GM19193 (cell line): Measurements from ENCODE around the gene RIOK2.

ENCODE experiments used
- POLR2A ChIP-seq: IDR thresholded peaks from 4 replicates; pipeline ENCODE4 v1.6.1; 2011; ENCODE audit not compliant: insufficient read depth, insufficient read length; ENCODE audit errors: extremely low read depth

RIOK2 gene

DNA sequence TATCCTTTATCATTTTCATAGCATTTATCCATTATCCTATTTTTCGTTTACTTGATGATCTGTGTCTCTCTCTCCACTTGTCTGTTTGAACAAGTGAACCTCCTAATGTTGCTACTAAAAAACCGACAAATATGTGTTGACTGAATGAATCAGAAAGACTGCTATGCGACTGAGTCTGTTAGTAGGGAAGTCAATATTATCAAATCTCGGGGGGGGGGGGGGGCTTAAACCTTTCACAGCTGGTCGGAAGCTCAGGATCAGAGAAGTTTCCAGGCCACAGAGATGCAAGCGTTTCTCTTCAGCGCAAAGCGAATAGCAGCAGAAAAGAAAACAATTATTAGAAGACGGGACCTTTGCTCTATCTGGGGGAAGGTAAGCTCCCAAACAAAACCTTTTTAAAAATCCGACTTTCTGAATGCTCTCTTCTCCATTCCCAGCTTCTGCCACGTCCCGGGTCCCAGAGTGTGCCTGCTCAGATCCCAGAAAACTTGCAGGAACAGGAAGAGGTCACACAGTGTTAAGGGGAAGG, 412 bp downstream of the RIOK2 start:
- TF ChIP-seq POLR2A: no peak

DNA sequence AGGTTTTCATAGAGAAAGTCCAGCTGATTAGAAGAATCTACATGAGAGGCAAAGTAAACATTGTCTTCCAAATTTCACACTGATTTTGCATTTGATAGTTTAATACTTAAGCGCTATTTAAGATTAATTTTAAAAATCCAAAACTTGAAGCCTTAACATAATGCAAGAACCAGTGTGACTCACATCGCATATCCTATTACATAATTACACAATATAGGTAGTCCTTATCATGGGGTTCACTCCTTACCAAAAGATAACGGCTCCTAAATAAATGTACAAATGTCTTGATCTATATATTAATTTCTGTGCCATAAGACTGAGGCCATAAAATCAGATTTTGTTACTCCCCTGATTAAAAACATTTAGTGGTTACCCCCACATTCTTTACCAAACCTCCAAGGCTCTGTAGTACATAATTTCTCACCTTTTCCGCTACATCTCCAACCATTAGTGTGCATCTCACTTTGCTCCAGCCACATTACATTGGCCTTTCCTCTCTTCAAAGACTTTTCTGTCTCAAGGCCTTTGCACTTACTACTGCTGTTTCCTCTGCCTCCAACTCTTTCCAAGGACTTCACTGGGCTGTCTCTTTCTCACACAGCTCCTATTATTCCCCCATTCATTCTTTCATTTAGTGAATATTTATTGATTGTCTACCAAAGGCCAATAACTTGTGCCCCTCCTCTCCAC, 1.0 kb downstream of the RIOK2 start:
- TF ChIP-seq POLR2A: no peak

DNA sequence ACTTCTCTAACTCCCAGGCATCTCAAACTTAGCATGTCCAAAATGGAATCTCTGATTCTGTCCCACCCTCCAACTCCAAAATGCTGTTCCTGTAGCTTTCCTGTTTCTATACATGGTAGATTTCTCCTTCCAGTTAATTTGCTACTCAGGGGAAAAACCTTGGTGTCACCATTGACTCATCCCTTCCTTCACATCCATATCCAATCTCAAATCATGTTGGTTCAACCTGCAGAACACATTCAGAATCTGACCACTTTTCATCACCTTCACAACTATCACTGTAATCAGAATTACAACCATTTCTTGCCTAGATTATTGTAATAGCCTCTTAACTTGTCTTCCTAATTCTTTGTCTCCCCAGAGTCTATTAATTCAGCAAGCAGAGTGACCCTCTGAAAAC, 10.8 kb downstream of the RIOK2 start:
- no peak for TF ChIP-seq POLR2A

DNA sequence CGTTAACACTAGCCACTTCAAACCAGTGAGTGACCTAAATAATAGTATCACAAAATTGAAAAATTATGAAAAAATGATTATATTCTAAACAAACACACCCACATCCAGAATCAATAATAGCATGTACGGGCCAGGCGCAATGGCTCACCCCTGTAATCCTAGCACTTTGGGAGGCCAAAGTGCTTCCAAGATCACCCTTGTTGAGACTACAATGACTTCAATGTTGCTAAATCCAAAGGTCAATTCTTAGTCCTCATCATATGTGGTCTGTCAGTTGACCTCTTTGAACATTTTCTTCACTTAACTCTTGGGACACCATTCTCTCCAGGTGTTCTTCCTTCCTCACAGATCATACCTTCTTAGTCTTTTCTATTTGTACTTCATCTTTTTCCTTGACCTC, 11.3 kb downstream of the RIOK2 start:
- TF ChIP-seq POLR2A: no peak

DNA sequence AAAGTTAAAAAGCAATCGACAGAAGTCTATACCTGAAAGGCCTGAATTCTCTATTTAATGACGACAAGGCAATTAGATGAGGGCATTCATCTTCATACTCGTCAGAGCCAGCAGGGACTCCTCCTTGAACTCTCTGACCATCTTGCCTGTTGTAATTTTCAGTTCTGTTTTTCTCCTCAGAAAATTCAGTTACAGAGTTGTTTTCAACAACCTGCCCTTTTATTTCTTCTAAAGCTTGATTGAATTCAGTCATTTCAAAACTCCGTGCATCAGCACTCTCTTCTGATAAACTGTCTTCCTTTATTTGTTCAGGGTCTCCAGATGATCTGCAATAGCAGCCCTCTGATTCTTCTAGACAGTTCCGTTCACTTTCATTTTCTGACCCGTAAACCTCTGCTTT, 15.6 kb downstream of the RIOK2 start:
- no peak for TF ChIP-seq POLR2A

DNA sequence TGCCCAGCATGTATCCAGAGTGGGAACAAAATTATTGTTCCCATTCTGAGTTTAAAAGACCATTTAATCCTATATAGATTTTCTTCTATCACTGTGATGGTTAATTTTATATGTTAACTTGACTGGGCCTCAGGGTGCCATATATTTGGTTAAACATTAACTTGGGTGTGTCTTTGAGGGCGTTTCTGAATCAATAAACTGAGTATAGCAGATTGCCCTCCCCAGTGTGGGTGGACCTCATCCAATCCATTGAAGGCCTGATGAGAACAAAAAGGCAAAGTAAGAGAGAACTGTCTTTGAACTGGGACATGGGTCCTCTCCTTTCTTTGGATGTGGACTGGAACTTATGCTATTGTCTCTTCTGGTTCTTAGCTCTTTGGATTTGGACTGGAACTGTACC, 17.3 kb downstream of the RIOK2 start:
- no peak for TF ChIP-seq POLR2A

DNA sequence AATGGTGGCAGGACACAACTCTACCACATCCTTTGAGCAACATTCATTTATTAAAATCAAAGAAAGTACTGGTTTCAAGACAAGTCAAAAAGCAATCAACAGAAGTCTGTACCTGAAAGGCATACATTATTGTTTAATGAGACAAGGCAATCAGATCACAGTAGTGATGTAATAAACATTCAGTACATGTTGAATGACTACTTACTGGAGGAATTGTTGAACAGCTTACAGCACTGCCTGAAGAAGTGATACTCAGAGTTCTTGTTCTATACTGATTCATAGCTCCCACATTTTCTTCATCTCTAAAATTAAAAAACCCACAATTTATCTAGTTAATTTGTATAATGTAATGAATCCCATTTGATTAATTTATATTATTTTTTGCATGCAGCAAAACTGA, 18.2 kb downstream of the RIOK2 start:
- TF ChIP-seq POLR2A: no peak

DNA sequence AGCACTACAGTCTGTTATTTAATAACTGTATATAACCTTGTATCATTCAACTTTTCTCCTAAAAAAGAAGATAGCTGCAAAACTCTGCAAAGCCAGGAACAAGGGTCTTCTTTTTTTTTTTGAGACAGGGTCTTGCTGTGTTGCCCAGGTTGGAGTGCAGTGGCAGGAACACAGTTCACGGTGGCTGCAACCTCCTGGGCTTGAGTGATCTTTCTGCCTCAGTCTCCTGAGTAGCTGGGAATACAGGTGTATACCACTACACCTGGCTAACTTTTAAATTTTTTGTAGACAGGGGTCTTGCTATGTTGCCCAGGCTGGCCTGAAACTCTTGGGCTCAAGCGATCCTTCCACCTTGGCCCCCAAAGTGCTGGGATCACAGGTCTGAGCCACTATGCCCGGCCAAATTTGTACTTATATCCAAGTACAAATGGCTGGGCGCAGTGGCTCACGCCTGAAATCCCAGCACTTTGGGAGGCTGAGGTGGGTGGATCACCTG, 19.2 kb downstream of the RIOK2 start:
- no peak for TF ChIP-seq POLR2A

DNA sequence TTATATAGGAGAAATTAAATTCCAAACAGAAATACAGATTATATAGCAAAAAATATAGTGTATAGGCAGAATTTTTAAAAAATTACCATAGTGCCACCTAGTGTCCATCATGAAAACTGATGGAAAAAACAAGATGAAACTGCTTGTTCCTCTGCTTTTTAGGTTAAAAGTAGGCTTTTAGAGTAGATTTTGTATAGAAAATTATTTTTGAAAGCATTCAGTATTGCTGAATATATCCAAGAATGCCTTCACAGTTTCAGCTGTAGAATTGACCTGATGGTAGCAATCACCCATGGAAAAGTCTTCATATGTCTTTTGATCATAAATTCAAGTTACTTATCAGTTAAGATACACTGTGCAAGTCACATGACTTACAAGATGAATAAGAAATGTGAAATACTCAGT, 19.7 kb downstream of the RIOK2 start:
- TF ChIP-seq POLR2A: no peak

DNA sequence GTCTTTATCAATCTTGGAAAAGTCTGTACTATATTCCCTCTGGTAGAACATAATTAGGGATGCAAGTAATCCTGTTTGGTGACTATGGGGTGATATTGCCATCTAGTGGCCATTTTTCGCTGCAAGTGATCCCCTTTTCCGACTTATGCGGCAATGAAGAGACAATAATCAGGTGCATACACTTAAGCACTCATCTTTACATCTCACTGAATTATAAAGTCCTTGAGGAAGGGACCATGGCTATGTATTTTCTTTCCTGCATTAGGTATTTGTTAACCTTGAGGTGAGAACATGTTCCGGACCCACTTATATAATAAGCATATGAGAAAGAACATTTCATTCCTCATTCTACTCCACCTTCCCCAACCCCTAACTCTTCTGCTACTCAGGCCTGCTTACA, 21.0 kb downstream of the RIOK2 start:
- TF ChIP-seq POLR2A: no peak

DNA sequence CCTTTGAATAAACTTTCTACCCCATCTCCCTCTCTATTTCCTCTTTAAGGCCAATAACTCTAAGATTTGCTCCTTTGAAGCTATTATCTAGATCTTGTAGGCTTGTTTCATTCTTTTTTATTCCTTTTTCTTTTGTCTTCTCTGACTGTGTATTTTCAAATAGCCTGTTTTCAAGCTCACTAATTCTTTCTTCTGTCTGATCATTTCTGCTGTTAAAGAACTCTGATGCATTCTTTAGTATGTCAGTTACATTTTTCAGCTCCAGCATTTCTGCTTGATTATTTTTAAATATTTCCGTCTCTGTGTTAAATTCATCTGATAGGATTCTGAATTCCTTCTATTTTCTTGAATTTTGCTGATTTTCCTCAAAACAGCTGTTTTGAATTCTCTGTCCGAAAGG, 25.4 kb downstream of the RIOK2 start:
- TF ChIP-seq POLR2A: no peak

DNA sequence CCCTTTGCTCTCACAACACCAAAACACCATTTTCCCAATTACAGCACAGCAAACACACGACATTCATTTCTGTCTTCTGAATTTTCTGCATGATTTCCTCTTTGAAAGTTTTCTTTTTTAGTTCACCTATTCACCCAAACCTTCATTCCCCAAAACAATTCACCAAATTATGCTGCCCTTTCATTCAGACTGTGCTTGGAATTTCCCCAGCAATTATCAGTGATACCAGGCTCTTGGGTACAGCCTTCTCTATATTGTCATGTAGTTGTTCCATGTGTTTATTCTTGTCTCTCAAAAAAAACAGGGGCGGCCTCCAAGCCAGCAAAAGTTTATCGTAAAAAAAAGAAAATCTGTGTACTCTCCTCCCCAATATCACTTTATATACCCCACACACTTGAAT, 31.7 kb downstream of the RIOK2 start:
- TF ChIP-seq POLR2A: no peak

DNA sequence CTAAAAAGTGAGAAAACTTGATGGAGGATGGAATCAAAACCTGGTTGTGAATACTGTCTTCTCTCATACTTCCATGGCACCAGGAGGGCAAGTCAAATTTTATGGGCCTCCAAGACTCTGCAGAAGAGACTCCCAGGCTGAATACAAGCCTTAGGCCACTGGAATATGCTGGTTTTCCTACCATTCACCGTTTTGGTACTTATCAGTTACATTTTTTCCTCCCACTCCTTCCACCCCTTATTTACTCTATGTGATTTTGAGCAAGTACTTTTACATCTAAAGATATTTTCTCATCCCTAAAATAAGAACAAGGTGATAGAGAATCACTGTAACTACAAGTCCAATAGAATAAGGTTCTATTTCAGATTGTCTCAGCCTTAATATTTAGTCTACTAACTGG, 32.6 kb downstream of the RIOK2 start:
- no peak for TF ChIP-seq POLR2A

DNA sequence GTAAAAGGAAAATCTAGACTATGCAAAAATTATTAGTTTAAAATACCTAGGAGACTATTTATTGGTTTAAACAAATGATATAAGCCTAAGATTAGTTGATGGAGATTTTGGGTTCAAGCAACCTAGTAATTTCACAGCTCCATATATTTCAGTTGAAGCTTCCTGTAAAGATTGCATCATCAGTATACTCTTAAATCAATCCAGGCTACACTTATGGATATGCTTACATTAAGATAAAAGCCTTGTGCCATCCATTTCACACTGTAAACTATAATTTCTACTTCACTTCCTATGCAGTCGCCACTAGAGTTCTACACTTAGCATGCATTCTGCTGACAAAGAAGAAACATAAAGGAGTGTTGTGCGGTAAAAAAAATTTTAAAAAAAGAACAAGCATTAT, 33.3 kb downstream of the RIOK2 start:
- TF ChIP-seq POLR2A: no peak

DNA sequence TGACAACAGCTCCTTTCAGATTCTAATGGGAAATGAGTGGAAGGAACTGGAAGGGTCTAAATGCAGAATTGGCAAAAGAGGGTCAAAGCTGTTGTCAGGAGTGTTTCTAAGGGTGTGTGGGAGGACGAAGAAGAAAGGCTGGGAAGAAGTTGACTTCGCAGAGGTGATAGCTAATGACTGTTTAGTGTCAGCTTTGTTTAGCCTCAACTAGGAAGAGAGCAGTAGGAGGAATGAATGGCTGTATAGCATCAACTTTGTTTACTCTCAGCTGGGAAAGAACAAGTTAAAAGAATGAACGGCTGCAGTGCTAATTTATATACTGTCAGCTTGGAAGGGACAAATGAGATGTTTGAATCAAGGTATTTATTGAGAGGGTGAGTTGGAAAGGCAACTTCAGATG, 34.8 kb downstream of the RIOK2 start:
- no peak for TF ChIP-seq POLR2A

DNA sequence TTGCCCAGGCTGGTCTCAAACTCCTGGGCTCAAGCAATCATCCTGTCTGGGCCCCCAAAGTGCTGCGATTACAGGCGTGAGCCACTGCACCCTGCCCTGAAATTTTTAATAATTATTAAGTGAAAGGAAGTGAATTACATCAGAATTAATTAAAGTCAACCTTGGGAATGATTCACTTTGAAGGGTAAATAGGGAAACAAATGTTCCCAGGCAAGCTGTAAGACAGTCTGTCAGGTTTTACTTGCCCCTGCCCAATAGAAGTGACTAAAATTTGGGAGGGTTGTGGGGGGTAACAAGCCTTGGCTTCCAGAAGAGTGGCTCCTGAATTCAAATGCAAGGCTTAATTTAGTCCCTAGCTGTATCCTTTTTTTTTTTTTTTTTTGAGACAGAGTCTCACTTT, 39.3 kb downstream of the RIOK2 start:
- no peak for TF ChIP-seq POLR2A
